ENCODE data around the gene SIK3.
"Not testable (repeated sequence)": the region's sequence is repeated elsewhere in the genome, so short reads cannot be mapped to it uniquely, and the experiment has no call there.

SIK3 gene

DNA sequence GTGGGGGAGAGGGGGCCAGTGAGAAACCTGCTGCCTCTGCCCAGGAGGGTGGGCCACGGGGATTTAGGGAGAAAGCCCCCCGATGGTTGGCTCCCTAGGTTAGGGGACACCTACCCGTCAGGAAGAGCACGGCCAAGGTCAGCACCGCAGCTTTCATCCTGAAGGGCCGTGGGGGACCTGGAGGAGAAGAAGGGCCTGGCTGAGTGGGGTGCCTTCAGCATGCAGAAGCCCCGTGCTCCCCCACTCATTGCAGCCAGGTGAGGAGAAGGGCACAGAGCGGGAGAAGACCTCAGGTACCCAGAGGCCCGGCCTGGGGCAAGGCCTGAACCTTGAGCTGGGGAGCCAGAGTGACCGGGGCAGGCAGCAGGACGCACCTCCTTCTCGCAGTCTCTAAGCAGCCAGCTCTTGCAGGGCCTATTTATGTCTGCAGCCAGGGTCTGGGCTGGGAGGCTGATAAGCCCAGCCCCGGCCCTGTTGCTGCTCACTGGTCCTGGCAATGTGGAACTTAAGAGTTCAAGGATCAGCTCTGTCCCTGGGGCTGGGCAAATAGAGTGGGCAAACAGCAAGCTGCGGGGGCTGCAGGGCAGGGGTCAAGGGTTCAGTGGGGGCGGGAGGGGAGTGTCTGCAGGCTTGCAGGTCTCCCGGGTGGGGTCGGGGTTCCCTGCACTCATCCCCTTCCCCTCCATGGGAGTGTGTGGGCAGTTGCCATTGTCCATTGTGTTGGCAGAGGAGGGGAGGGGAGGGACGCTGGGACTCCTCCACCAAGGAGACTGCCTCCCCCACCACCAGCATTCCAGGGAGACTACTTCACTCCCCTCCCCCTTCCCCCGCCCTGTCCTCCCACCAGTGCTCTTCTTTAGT, 260.8 kb downstream of the SIK3 start, which contains the start of gene APOA1:
APOA1 (minus strand) TSS at position 392 of the 861 bp plus-strand sequence; CDS start at position 157, 235 bp downstream.
- TF ChIP-seq CTCF (IDR thresholded peaks at IDR 0.05; ENCODE audit: extremely low read depth, missing control alignments): no peak
- no peak for DNase-seq (ENCODE audit: low spot score)

DNA sequence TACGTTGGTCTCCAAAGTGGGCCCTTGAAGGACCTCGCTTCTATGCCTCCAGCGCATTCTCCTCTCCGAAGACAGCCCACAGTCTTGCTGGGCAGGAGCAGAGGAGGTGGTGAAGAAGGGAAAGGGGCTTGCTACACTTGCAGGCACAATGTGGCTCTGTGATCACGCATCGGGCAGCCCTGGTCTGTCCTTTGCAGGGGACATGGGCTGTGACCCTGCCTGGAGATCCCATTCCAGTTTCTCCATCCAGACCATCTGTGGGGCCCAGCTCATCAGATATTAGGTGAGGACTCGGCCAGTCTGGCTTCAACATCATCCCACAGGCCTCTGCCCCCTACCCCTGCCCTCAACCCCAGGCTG, 261.6 kb downstream of the SIK3 start:
- TF ChIP-seq CTCF (IDR thresholded peaks at IDR 0.05; ENCODE audit: extremely low read depth, missing control alignments): no peak
- DNase-seq (ENCODE audit: low spot score): no peak

- TF ChIP-seq CTCF (IDR thresholded peaks at IDR 0.05; ENCODE audit: extremely low read depth, missing control alignments): peak; percentile 46
- DNase-seq (ENCODE audit: low spot score): peak; percentile 91
Measured at GRCh38 chr11:116835791-116836631, 262.2 kb downstream of the SIK3 start.

- peak; percentile 48 for DNase-seq (ENCODE audit: low spot score)
- TF ChIP-seq CTCF (IDR thresholded peaks at IDR 0.05; ENCODE audit: extremely low read depth, missing control alignments): no peak
Measured at GRCh38 chr11:116835042-116835772, 263.0 kb downstream of the SIK3 start.

DNA sequence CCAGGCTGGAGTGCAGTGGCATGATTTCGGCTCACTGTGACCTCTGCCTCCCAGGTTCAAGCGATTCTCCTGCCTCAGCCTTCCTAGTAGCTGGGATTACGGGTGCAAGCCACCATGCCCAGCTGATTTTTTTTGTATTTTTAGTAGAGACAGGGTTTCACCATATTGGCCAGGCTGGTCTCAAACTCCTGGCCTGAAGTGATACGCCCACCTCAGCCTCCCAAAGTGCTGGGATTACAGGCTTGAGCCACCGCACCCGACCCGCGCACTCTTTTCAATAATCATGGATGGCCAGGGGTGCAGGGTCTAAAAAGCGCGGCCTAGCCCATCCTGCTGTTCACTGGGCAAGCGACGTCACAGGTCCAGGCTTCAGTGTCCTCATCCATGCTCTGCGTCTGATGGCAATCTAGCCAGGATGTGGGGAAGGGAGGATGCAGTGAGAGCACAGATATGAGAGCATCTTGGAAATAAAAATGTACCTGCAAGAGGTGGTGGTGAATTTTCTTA, 263.6 kb downstream of the SIK3 start:
- DNase-seq (ENCODE audit: low spot score): not testable (repeated sequence)

- TF ChIP-seq CTCF (IDR thresholded peaks at IDR 0.05; ENCODE audit: extremely low read depth, missing control alignments): no peak
- no peak for DNase-seq (ENCODE audit: low spot score)
Measured at GRCh38 chr11:116833816-116834534, 264.3 kb downstream of the SIK3 start.

GRCh38 chr11:116833491-116833815, 264.8 kb downstream of the SIK3 start:
- no peak for DNase-seq (ENCODE audit: low spot score)
- TF ChIP-seq CTCF (IDR thresholded peaks at IDR 0.05; ENCODE audit: extremely low read depth, missing control alignments): no peak

Data from GM20000 (cell line).